H1 (cell line): Measurements from ENCODE around the gene OTUD6A. TPM values are rescaled to one million over a fixed set of nuclear protein-coding genes. Genes with fewer than 3 reads are reported as not detected.

Source experiments
- CTCF ChIA-PET: fragments of 300-600 bp; sonication (Branson Sonifier 250); formaldehyde crosslinking; loops from one replicate; lab custom pipeline; 2021; ENCODE audit not compliant: partially characterized antibody; lab: Charles Lee
- POLR2A ChIA-PET: fragments of 300-600 bp; sonication (Branson Sonifier 250); formaldehyde crosslinking; loops from one replicate; lab custom pipeline; 2021; ENCODE audit warnings: inconsistent platforms; ENCODE audit not compliant: partially characterized antibody; lab: Charles Lee
- DNase-seq, 2 experiments: peaks; one replicate each; pipeline versions ENCODE4 v3.0.0 to v3.0.0-alpha.2; 2010 to 2022; ENCODE audit warnings: low spot score in 2 of 2, low read depth in 1 of 2, mixed read lengths in 1 of 2
- FAIRE-seq: peaks from 2 replicates; lab custom pipeline; 2011; peaks lifted over from hg19 to GRCh38; lab: Jason Lieb, UNC
- H2AFZ ChIP-seq: 2 replicates; pipeline ENCODE4 v1.8.1; 2012; ENCODE audit warnings: low read length, inconsistent platforms
- H2AK5ac ChIP-seq: 2 replicates; pipeline ENCODE4 v1.6.1; 2013; ENCODE audit warnings: low read depth, low read length
- H2BK120ac ChIP-seq: replicated peaks from 2 replicates; pipeline ENCODE3; 2013; ENCODE audit warnings: low read depth, low read length, inconsistent platforms
- H2BK12ac ChIP-seq: 2 replicates; pipeline ENCODE4 v1.6.1; 2013; ENCODE audit warnings: low read depth, low read length
- H2BK15ac ChIP-seq: 2 replicates; pipeline ENCODE4 v1.6.1; 2013; ENCODE audit warnings: low read length
- H2BK20ac ChIP-seq: 2 replicates; pipeline ENCODE4 v1.6.1; 2013; ENCODE audit warnings: low read length
- H2BK5ac ChIP-seq: 2 replicates; pipeline ENCODE4 v1.6.1; 2013; ENCODE audit warnings: low read depth, low read length
- H3K14ac ChIP-seq: 2 replicates; pipeline ENCODE4 v1.6.1; 2013; ENCODE audit warnings: inconsistent platforms; ENCODE audit not compliant: insufficient read length
- H3K18ac ChIP-seq: 2 replicates; pipeline ENCODE4 v1.6.1; 2013; ENCODE audit warnings: low read length; ENCODE audit errors: extremely low read depth
- H3K23ac ChIP-seq: 2 replicates; pipeline ENCODE4 v1.6.1; 2013; ENCODE audit warnings: inconsistent platforms; ENCODE audit not compliant: insufficient read length
- H3K23me2 ChIP-seq: 2 replicates; pipeline ENCODE4 v1.6.1; 2013; ENCODE audit warnings: low read depth, low read length
- H3K27ac ChIP-seq: 2 replicates; pipeline ENCODE4 v1.6.1; 2011; ENCODE audit warnings: low read depth, low read length, inconsistent platforms
- H3K27me3 ChIP-seq, 4 experiments: replicated peaks in 1 of 4; 1 replicate in 1 of 4; 2 replicates in 3 of 4; pipeline versions ENCODE4 v1.6.1 to v1.8.1; 2011 to 2013; ENCODE audit warnings: low read length in 3 of 4, mild to moderate bottlenecking in 3 of 4, inconsistent platforms in 2 of 4, mixed read lengths in 2 of 4, moderate library complexity in 1 of 4; ENCODE audit not compliant: control insufficient read depth in 3 of 4, insufficient read depth in 3 of 4; ENCODE audit errors: extremely low read depth in 1 of 4
- H3K36me3 ChIP-seq, 4 experiments: 2 replicates each; pipeline versions ENCODE4 v1.6.1 to v1.8.1; 2011 to 2013; ENCODE audit warnings: mild to moderate bottlenecking in 4 of 4, low read length in 3 of 4, moderate library complexity in 2 of 4, control low read depth in 1 of 4, inconsistent platforms in 1 of 4; ENCODE audit not compliant: insufficient read depth in 4 of 4, control insufficient read depth in 2 of 4
- H3K4ac ChIP-seq: replicated peaks from 2 replicates; pipeline ENCODE3; 2013; ENCODE audit warnings: low read length, low read depth, mixed read lengths, inconsistent platforms; ENCODE audit not compliant: insufficient read length
- H3K4me1 ChIP-seq, 4 experiments: replicated peaks in 1 of 4; 1 replicate in 1 of 4; 2 replicates in 3 of 4; pipeline versions ENCODE4 v1.6.1 to v1.8.1; 2011 to 2013; ENCODE audit warnings: low read length in 3 of 4, inconsistent platforms in 2 of 4, mixed read lengths in 1 of 4; ENCODE audit not compliant: insufficient read depth in 4 of 4, control insufficient read depth in 3 of 4
- H3K4me2 ChIP-seq, 2 experiments: 2 replicates each; pipeline versions ENCODE4 v1.6.1 to v1.8.1; 2011 to 2013; ENCODE audit warnings: low read depth in 2 of 2, low read length in 2 of 2, control low read depth in 1 of 2, inconsistent platforms in 1 of 2, mild to moderate bottlenecking in 1 of 2; ENCODE audit not compliant: insufficient read depth in 1 of 2
- H3K4me3 ChIP-seq, 4 experiments: fragments of 200-600, 300-600 bp in 1 of 4; sonication (generic), shearing (Covaris generic), sonication (Bioruptor Twin) in 1 of 4; 2 replicates each; pipeline versions ENCODE4 v1.5.1 to v1.8.1; 2011 to 2016; ENCODE audit warnings: low read length in 4 of 4, low read depth in 3 of 4, control low read depth in 2 of 4, inconsistent platforms in 2 of 4, mild to moderate bottlenecking in 2 of 4, mixed read lengths in 1 of 4, moderate library complexity in 1 of 4; ENCODE audit not compliant: insufficient read depth in 2 of 4; ENCODE audit errors: extremely low read depth in 1 of 4
- H3K56ac ChIP-seq: replicated peaks from 2 replicates; pipeline ENCODE3; 2013; ENCODE audit warnings: low read depth, mild to moderate bottlenecking, mixed read lengths, low read length, inconsistent platforms; ENCODE audit not compliant: insufficient read length
- H3K79me1 ChIP-seq: 2 replicates; pipeline ENCODE4 v1.6.1; 2013; ENCODE audit warnings: low read depth, low read length, control low read depth
- H3K79me2 ChIP-seq, 2 experiments: 2 replicates each; pipeline versions ENCODE4 v1.6.1 to v1.8.1; 2012 to 2013; ENCODE audit warnings: low read length in 2 of 2, mild to moderate bottlenecking in 2 of 2, inconsistent platforms in 1 of 2; ENCODE audit not compliant: insufficient read depth in 2 of 2, control insufficient read depth in 1 of 2
- H3K9ac ChIP-seq, 4 experiments: replicated peaks in 1 of 4; 1 replicate in 1 of 4; 2 replicates in 3 of 4; pipeline versions ENCODE4 v1.6.1 to v1.8.1; 2011 to 2013; ENCODE audit warnings: low read depth in 3 of 4, low read length in 3 of 4, control low read depth in 2 of 4, mild to moderate bottlenecking in 2 of 4, moderate library complexity in 2 of 4, inconsistent platforms in 1 of 4; ENCODE audit errors: extremely low read depth in 1 of 4
- H3K9me3 ChIP-seq, 2 experiments: 2 replicates each; pipeline versions ENCODE4 v1.6.1 to v1.8.1; 2012 to 2013; ENCODE audit warnings: mild to moderate bottlenecking in 2 of 2, moderate library complexity in 2 of 2, control low read depth in 1 of 2, inconsistent platforms in 1 of 2, low read depth in 1 of 2, low read length in 1 of 2, mixed read lengths in 1 of 2; ENCODE audit not compliant: insufficient read depth in 2 of 2
- H4K20me1 ChIP-seq, 2 experiments: replicated peaks in 1 of 2; 2 replicates each; pipeline versions ENCODE3 to v1.8.1; 2011 to 2013; ENCODE audit warnings: inconsistent platforms in 2 of 2, low read length in 2 of 2, mild to moderate bottlenecking in 1 of 2; ENCODE audit not compliant: insufficient read depth in 2 of 2, control insufficient read depth in 1 of 2
- H4K5ac ChIP-seq: 2 replicates; pipeline ENCODE4 v1.6.1; 2013; ENCODE audit warnings: low read length, low read depth, mixed read lengths, inconsistent platforms; ENCODE audit not compliant: insufficient read length
- H4K8ac ChIP-seq: 2 replicates; pipeline ENCODE4 v1.8.0; 2013; ENCODE audit warnings: mild to moderate bottlenecking, moderate library complexity, low read length, inconsistent platforms; ENCODE audit not compliant: insufficient read depth; ENCODE audit errors: extremely low read depth
- H4K91ac ChIP-seq: replicated peaks from 2 replicates; pipeline ENCODE3; 2013; ENCODE audit warnings: low read length, mixed read lengths, inconsistent platforms; ENCODE audit not compliant: insufficient read length
- BACH1 ChIP-seq: IDR thresholded peaks from 2 replicates; pipeline ENCODE4 v1.6.1; 2012; ENCODE audit warnings: low read length, improper control_type of control experiment
- CTCF ChIP-seq, 3 experiments: IDR thresholded peaks; 1 replicate in 2 of 3; 2 replicates in 1 of 3; pipeline versions ENCODE4 v1.5.1 to v1.6.1; 2011; ENCODE audit warnings: low read length in 3 of 3, mild to moderate bottlenecking in 3 of 3, inconsistent platforms in 2 of 3, low read depth in 1 of 3, moderate library complexity in 1 of 3; ENCODE audit not compliant: insufficient read depth in 1 of 3; ENCODE audit errors: control extremely low read depth in 1 of 3
- FOSL1 ChIP-seq: IDR thresholded peaks from 2 replicates; pipeline ENCODE4 v1.6.1; 2011; ENCODE audit warnings: mild to moderate bottlenecking, low read depth, low read length, moderate library complexity; ENCODE audit not compliant: insufficient read depth
- JUND ChIP-seq: IDR thresholded peaks from 2 replicates; pipeline ENCODE4 v1.6.1; 2011; ENCODE audit warnings: mild to moderate bottlenecking, improper control_type of control experiment, low read length
- MAFK ChIP-seq: IDR thresholded peaks from 2 replicates; pipeline ENCODE4 v1.6.1; 2012; ENCODE audit warnings: low read depth, mild to moderate bottlenecking, improper control_type of control experiment, low read length
- PHF8 ChIP-seq: fragments of 200-600 bp; sonication (generic); conservative IDR thresholded peaks from 2 replicates; pipeline ENCODE4 v1.7.1; 2012; ENCODE audit warnings: low read depth, mild to moderate bottlenecking, inconsistent platforms, low read length, moderate library complexity
- POLR2AphosphoS5 ChIP-seq: IDR thresholded peaks from 2 replicates; pipeline ENCODE4 v1.6.1; 2011; ENCODE audit warnings: low read depth, low read length
- RBBP5 ChIP-seq: IDR thresholded peaks from 2 replicates; pipeline ENCODE4 v1.7.1; 2012; ENCODE audit warnings: low read depth, mild to moderate bottlenecking, inconsistent platforms, low read length, moderate library complexity, borderline replicate concordance
- TAF1 ChIP-seq: IDR thresholded peaks from 2 replicates; pipeline ENCODE4 v1.6.1; 2011; ENCODE audit warnings: mild to moderate bottlenecking, low read depth, low read length
- WGBS, 2 experiments: shearing (Covaris generic) in 1 of 2; methylation state at CpG; one replicate each; pipeline versions ENCODE4 v1.1.6 to v1.1.7; 2013 to 2015; ENCODE audit warnings: low lambda C conversion rate in 2 of 2, mixed read lengths in 2 of 2, inconsistent platforms in 1 of 2, low coverage in 1 of 2, missing lambda C conversion rate in 1 of 2; ENCODE audit not compliant: insufficient replicate concordance in 2 of 2, insufficient coverage in 1 of 2, insufficient read length in 1 of 2; ENCODE audit errors: extremely low coverage in 1 of 2, missing lambda C conversion rate in 1 of 2; 5-methylcytosine and 5-hydroxymethylcytosine counted together
- polyA plus RNA-seq, 7 experiments: library from polyadenylated mRNA; depleted of rRNA in 3 of 7; stranded (reverse) in 5 of 7; unstranded in 2 of 7; fragments of >200 nt in 5 of 7; fragments of 200-250 nt in 2 of 7; gene quantifications; 1 replicate in 5 of 7; 2 replicates in 1 of 7; 4 replicates in 1 of 7; pipeline versions ENCODE4 v1.2.1 to v1.2.3, GENCODE V29; 2011 to 2013; ENCODE audit warnings: missing spikeins in 2 of 7, mixed read lengths in 2 of 7
- total RNA-seq: library from RNA; stranded (reverse); fragmentation: NEBNext Ultra II Directional; extraction: Animal tissue kit (Norgen Biotek cat#: 25700); gene quantifications from 2 replicates; pipeline ENCODE4 v1.2.1, GENCODE V29; 2021
- TF ChIP-seq, protein P1 (sequence below): IDR thresholded peaks from 2 replicates; pipeline ENCODE4 v1.6.1; 2011; ENCODE audit warnings: low read depth, mild to moderate bottlenecking, low read length; ENCODE audit not compliant: insufficient read depth

OTUD6A gene
- total and polyA plus RNA-seq, 2 of the 8 experiments (the other 6 are each of a cell fraction or from before 2014, with no cell fraction given) = 0.09 to 0.17 TPM

DNA sequence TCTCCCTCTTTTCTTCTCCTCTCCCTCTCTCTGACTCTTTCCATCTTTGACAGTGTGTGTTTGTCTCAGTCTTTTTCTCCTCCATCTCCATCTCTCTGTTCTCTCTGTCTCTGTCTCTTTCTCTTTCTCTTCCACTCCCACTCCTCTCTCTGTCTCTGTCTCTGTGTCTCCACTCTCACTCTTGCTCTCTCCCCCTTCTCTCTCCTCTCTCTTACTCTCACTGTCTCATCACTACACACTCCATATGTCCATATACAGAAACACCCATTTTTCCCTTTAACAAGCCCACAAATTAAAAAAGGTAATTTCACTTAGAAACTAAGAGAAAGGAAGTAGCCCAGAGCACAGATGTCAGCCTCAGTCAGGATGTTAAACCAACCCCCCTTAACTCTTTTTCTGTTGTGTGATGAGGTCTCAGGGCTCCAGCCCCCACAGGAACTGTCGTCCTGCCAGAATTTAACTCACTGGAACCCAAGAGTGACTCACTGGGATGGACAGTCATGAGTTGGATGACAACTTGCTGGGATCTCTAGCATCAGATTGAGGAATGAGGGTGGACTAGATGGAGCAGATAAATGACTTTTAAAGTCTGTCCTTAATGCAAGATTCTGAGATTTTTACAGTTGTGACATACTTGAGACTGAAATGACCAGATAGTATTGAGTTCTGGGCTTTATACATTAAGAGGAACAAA is 27.5 kb downstream of the OTUD6A start:
- 80% methylated on average over 1 of the region's 1 CpG; no CpG with 5 or more reads in 1 of the 2 experiments for WGBS, 2 experiments
- FAIRE-seq = no peak
- TF ChIP-seq MAFK = no peak
- no peak for TF ChIP-seq TAF1
- no peak for TF ChIP-seq BACH1
- TF ChIP-seq FOSL1 = no peak
- no peak for TF ChIP-seq JUND
- TF ChIP-seq PHF8 = no peak
- no peak for TF ChIP-seq POLR2AphosphoS5
- TF ChIP-seq CTCF (IDR thresholded peaks at IDR 0.05; ENCODE audit: control extremely low read depth in 1 of 3, insufficient read depth in 1 of 3, low read depth in 1 of 3, low read length in 3 of 3) = no peak
- no peak for TF ChIP-seq RBBP5
- TF ChIP-seq, protein P1, sequence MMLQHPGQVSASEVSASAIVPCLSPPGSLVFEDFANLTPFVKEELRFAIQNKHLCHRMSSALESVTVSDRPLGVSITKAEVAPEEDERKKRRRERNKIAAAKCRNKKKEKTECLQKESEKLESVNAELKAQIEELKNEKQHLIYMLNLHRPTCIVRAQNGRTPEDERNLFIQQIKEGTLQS = no peak

More for the DNA sequence above, 27.5 kb downstream of the OTUD6A start:
- CTCF ChIA-PET = no interaction called here
- no peaks in the 10 kb centered on the region for H3K36me3 ChIP-seq
- no peak for DNase-seq
- no peak overlapping the region for H2BK15ac ChIP-seq
- no peak overlapping the region for H3K56ac ChIP-seq
- POLR2A ChIA-PET = no interaction called here
- no peak overlapping the region for H2AFZ ChIP-seq
- no peaks in the 10 kb centered on the region for H3K79me1 ChIP-seq
- no peak overlapping the region for H3K4me2 ChIP-seq
- H2AK5ac ChIP-seq = no peak overlapping the region
- no peak overlapping the region for H4K5ac ChIP-seq
- no peak overlapping the region for H4K91ac ChIP-seq
- H2BK12ac ChIP-seq = no peak overlapping the region
- H3K9me3 ChIP-seq = no peaks in the 10 kb centered on the region
- H2BK120ac ChIP-seq = no peak overlapping the region
- H3K27ac ChIP-seq = no peak overlapping the region
- no peak overlapping the region for H3K9ac ChIP-seq
- no peak overlapping the region for H2BK20ac ChIP-seq
- no peak overlapping the region for H2BK5ac ChIP-seq
- no peaks in the 10 kb centered on the region for H3K4me1 ChIP-seq
- H3K23me2 ChIP-seq = no peaks in the 10 kb centered on the region
- H3K27me3 ChIP-seq = no peaks in the 10 kb centered on the region
- no peak overlapping the region for H3K18ac ChIP-seq
- no peak overlapping the region for H3K23ac ChIP-seq
- no peak overlapping the region for H3K4ac ChIP-seq
- no peaks in the 10 kb centered on the region for H3K79me2 ChIP-seq
- H4K20me1 ChIP-seq = no peaks in the 10 kb centered on the region
- H3K4me3 ChIP-seq = no peak overlapping the region
- no peak overlapping the region for H4K8ac ChIP-seq
- H3K14ac ChIP-seq = no peak overlapping the region
